Subcutaneous abdominal adipose tissue (tissue), 5 donors: ENCODE measurements around the gene TMEM150C.
"Not testable (repeated sequence)": the region's sequence is repeated elsewhere in the genome, so short reads cannot be mapped to it uniquely, and the experiment has no call there.

ENCODE experiments used
- H3K27ac ChIP-seq: one replicate; pipeline ENCODE4 v1.7.0; 2013; ENCODE audit warnings: low read depth, mild to moderate bottlenecking, inconsistent platforms, low read length, moderate library complexity
- H3K27me3 ChIP-seq, 5 donors: one replicate each; pipeline ENCODE4 v1.7.0; 2013; ENCODE audit warnings: low read length in 5 of 5, inconsistent platforms in 1 of 5; ENCODE audit not compliant: control insufficient read depth in 5 of 5, insufficient read depth in 4 of 5
- H3K36me3 ChIP-seq, 5 donors: one replicate each; pipeline ENCODE4 v1.7.0; 2013; ENCODE audit warnings: low read length in 5 of 5; ENCODE audit not compliant: control insufficient read depth in 5 of 5, insufficient read depth in 5 of 5
- H3K4me1 ChIP-seq, 5 donors: one replicate each; pipeline ENCODE4 v1.7.0; 2013; ENCODE audit warnings: low read length in 5 of 5, mild to moderate bottlenecking in 3 of 5, moderate library complexity in 1 of 5; ENCODE audit not compliant: control insufficient read depth in 5 of 5, insufficient read depth in 5 of 5
- H3K4me3 ChIP-seq, 5 donors: one replicate each; pipeline ENCODE4 v1.7.0; 2013; ENCODE audit warnings: low read length in 5 of 5, low read depth in 1 of 5
- H3K9ac ChIP-seq, 5 donors: one replicate each; pipeline ENCODE4 v1.7.0; 2013; ENCODE audit warnings: low read length in 5 of 5, mild to moderate bottlenecking in 4 of 5, moderate library complexity in 3 of 5
- H3K9me3 ChIP-seq, 5 donors: one replicate each; pipeline ENCODE4 v1.7.0; 2013; ENCODE audit warnings: low read length in 5 of 5; ENCODE audit not compliant: control insufficient read depth in 5 of 5
- donor health status: healthy.
- donor health status: healthy.
- donor health status: healthy.
- donor health status: healthy.
- donor health status: healthy.

The TMEM150C gene

GRCh38 chr4:82547850-82548249, 13.9 kb downstream of the TMEM150C start:
- H3K27ac ChIP-seq, H3K9ac ChIP-seq, H3K4me1 ChIP-seq, H3K4me3 ChIP-seq, H3K27me3 ChIP-seq, H3K9me3 ChIP-seq, H3K36me3 ChIP-seq: not testable (repeated sequence)

GRCh38 chr4:82543131-82543530, 18.7 kb downstream of the TMEM150C start:
- Histone ChIP-seq H3K36me3 (no peaks in the 10 kb centered on the region), H3K9me3 (peaks cover 0 to 5% (median 0%) of the 10 kb centered on the region in 5 donors), H3K27me3 (no peaks in the 10 kb centered on the region), H3K4me1 (no peaks in the 10 kb centered on the region), H3K27ac (no peak overlapping the region), H3K4me3 (no peak overlapping the region), H3K9ac (no peak overlapping the region)

- Histone ChIP-seq H3K27ac (no peak overlapping the region), H3K4me1 (no peaks in the 10 kb centered on the region), H3K9ac (no peak overlapping the region), H3K9me3 (peaks cover 0 to 2% (median 0%) of the 10 kb centered on the region in 5 donors), H3K27me3 (no peaks in the 10 kb centered on the region), H3K4me3 (no peak overlapping the region), H3K36me3 (no peaks in the 10 kb centered on the region)
Measured at GRCh38 chr4:82542642-82543041, 19.1 kb downstream of the TMEM150C start.

- no peak overlapping the region for H3K9ac ChIP-seq
- no peaks in the 10 kb centered on the region for H3K9me3 ChIP-seq
- no peaks in the 10 kb centered on the region for H3K27me3 ChIP-seq
- no peaks in the 10 kb centered on the region for H3K36me3 ChIP-seq
- H3K27ac ChIP-seq: no peak overlapping the region
- no peaks in the 10 kb centered on the region for H3K4me1 ChIP-seq
- no peak overlapping the region for H3K4me3 ChIP-seq
Measured at GRCh38 chr4:82529322-82529721, 32.5 kb downstream of the TMEM150C start.

- H3K4me1 ChIP-seq: no peaks in the 10 kb centered on the region
- H3K36me3 ChIP-seq: no peaks in the 10 kb centered on the region
- no peaks in the 10 kb centered on the region for H3K9me3 ChIP-seq
- no peaks in the 10 kb centered on the region for H3K27me3 ChIP-seq
- H3K4me3 ChIP-seq: no peak overlapping the region
- no peak overlapping the region for H3K27ac ChIP-seq
- H3K9ac ChIP-seq: no peak overlapping the region
Measured at GRCh38 chr4:82528868-82529267, 32.9 kb downstream of the TMEM150C start.

GRCh38 chr4:82528074-82528473, 33.7 kb downstream of the TMEM150C start:
- no peaks in the 10 kb centered on the region for H3K27me3 ChIP-seq
- no peaks in the 10 kb centered on the region for H3K36me3 ChIP-seq
- no peak overlapping the region for H3K9ac ChIP-seq
- H3K4me1 ChIP-seq: no peaks in the 10 kb centered on the region
- H3K27ac ChIP-seq: no peak overlapping the region
- H3K9me3 ChIP-seq: no peaks in the 10 kb centered on the region
- no peak overlapping the region for H3K4me3 ChIP-seq

- Histone ChIP-seq H3K9me3 (no peaks in the 10 kb centered on the region), H3K4me1 (no peaks in the 10 kb centered on the region), H3K27me3 (no peaks in the 10 kb centered on the region), H3K4me3 (no peak overlapping the region), H3K27ac (no peak overlapping the region), H3K9ac (no peak overlapping the region), H3K36me3 (no peaks in the 10 kb centered on the region)
Measured at GRCh38 chr4:82525307-82525911, 36.4 kb downstream of the TMEM150C start.

GRCh38 chr4:82524570-82525152, 37.1 kb downstream of the TMEM150C start:
- no peaks in the 10 kb centered on the region for H3K4me1 ChIP-seq
- H3K9ac ChIP-seq: no peak overlapping the region
- no peaks in the 10 kb centered on the region for H3K9me3 ChIP-seq
- H3K27me3 ChIP-seq: no peaks in the 10 kb centered on the region
- no peak overlapping the region for H3K27ac ChIP-seq
- H3K36me3 ChIP-seq: no peaks in the 10 kb centered on the region
- no peak overlapping the region for H3K4me3 ChIP-seq

GRCh38 chr4:82523179-82523578, 38.6 kb downstream of the TMEM150C start:
- Histone ChIP-seq H3K4me1 (no peaks in the 10 kb centered on the region), H3K4me3 (no peak overlapping the region), H3K9ac (no peak overlapping the region), H3K27ac (no peak overlapping the region), H3K36me3 (no peaks in the 10 kb centered on the region), H3K9me3 (no peaks in the 10 kb centered on the region), H3K27me3 (no peaks in the 10 kb centered on the region)

- Histone ChIP-seq H3K27ac (no peak overlapping the region), H3K4me1 (no peaks in the 10 kb centered on the region), H3K9ac (no peak overlapping the region), H3K27me3 (no peaks in the 10 kb centered on the region), H3K9me3 (no peaks in the 10 kb centered on the region), H3K36me3 (no peaks in the 10 kb centered on the region), H3K4me3 (no peak overlapping the region)
Measured at GRCh38 chr4:82522472-82522871, 39.3 kb downstream of the TMEM150C start.
